ENCODE data around the gene NECTIN1.

Gene NECTIN1

DNA sequence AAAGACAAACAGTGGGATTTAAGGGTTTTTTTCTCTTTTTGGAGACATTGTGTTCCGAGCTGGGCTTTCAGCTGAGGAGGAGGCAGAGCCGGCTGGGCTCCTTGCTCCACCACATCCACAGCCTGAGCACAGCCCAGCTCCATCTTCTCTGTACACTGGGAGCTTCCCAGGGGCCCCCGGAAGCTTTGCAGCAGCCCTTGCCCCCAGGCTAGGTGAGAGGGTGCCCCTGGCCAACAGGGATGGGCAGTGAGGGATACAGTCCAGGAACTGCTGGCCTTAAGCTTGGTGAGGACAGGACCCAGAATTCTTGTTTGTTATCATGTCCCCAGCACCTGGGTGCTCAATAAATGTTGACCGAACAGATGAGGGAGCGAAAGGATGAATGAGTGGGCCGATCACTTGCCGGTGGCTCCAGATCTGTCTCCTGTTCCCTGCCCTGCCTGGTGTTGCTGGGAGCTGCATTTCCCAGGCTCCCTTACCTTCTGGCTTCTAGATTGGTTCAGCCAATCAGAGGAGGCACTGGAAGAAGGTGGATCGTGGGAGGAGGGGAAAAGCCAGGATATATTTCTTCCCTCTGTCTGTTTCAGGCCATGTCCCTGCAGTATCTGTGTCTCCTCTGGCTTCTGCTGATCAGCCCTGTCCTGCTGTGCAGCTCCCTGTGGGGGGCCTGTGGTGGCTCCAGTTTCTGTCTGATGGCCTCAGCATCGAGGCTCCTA is 26.5 kb upstream of the NECTIN1 start:
- no peak for DNase-seq (ENCODE audit: extremely low spot score, insufficient read length, low read depth)
- no peak for FAIRE-seq

DNA sequence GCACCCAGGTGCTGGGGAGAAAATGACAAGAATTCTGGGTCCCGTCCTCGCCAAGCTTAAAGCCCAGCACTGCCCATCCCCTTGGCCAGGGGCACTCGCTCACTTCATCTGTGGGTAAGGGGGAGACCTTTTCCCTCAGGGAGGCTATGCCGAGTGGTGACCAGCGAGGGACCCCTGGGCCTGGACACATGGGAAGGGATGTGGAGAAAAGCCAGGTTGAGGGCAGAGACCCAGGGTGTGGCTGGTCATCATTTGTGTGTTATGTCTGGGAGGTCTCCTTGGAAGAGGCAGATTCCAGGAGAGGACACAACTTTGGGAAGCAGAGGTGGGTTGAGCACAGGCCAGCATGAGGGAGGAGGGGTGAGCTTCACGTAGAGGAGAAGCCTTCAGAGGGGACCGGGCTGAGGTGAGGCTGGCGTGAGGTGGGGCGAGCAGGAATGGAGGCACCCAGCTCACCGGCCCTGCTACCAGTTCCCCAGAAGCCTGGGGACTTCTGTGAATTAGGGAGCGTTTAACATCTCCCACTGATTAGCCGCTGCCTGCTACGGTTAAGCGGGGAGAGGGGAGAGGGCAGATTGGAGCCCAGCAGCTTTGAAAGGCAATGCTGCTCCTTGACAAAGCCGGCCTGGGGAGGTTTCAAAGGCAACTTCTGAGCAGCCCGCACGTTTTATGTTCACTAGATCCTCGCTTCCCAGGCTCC is 25.8 kb upstream of the NECTIN1 start:
- no peak for FAIRE-seq
- no peak for DNase-seq (ENCODE audit: extremely low spot score, insufficient read length, low read depth)

DNA sequence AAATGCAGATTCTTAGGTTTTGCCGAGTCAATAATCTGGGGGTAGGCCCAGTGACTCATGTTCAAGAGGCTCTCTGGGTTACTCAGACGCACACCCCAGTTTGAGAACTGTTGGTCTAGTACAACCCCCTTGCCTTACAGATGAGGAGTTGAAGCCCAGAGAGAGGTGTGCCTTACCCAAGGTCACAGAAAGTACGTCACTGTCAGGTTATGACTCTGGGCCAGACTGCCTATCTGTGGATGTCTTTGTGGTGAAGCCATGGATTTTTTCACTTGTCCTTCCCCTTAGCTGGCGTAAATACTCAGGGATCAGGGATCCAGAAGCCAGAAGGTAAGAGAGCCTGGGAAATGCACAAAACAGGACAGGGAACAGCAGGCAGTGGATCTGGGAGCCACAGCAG is 25.2 kb upstream of the NECTIN1 start:
- DNase-seq (ENCODE audit: extremely low spot score, insufficient read length, low read depth): no peak

DNA sequence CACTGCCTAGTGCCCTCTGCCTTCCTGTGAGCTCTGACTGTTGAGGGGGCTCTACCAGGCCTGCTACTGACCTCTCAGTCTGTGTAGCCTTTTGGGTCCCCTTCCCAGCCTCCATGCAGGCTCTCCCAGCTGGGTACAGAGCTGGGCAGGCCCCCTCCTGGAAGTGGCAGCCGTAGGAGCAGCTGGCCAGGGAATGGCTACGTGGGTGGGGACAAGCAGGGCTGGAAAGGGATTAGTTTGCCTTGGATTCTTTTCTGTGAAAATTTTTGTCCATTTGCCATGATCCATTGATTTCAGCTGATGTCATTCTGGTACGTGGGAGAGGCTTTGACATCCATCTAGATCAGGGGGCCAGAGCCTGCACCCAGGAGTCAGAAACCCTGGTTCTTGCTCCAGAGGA is 23.9 kb upstream of the NECTIN1 start:
- DNase-seq (ENCODE audit: extremely low spot score, insufficient read length, low read depth): no peak
- no peak for FAIRE-seq

More for the DNA sequence above, 25.2 kb upstream of the NECTIN1 start:
- FAIRE-seq: no peak

DNA sequence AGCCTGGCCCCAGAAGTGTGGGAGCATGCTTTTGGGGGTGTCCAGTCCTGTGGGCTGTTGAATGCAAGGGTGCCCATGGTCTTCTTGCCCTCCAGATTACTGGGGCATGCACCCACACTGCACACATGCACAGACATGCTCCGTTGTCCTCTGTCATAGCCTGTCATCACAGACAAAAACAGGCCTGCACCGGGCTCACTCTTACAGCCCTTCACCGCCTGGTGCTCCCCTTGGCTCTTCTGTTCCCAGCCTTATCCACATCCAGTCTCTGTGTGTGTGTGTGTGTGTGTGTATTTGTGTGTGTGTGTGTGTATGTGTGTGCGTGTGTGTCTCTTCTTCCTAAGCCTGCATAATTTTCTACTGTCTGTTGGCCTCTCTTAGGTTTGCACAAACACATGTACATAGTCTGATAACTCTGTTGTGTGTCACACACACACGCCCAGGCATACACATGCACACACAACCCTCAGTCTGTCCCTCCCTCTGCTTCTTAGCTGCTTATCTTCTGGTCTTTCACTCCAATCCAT is 23.4 kb upstream of the NECTIN1 start:
- no peak for DNase-seq (ENCODE audit: extremely low spot score, insufficient read length, low read depth)
- peak; percentile 65 for FAIRE-seq

DNA sequence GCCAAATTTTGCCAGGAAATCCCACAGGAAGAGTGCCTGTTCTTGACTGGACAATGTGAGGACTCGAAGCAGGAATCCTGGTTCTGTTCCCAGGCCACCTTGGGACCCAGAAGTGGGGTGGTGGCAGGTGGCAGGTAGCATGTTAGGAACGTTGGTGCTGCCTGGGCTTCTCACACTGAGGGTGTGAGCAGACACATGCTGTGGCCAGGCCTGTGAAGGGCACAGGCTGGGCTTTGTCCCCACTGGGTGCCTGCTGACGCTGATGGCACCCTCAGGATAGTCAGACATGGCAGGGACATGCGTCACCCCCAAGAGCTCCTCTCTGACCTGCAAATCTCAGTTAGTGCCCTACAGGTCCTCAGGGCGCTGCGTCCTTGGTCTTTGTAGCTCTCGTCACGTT is 21.1 kb upstream of the NECTIN1 start:
- DNase-seq (ENCODE audit: extremely low spot score, insufficient read length, low read depth): no peak
- no peak for FAIRE-seq

DNA sequence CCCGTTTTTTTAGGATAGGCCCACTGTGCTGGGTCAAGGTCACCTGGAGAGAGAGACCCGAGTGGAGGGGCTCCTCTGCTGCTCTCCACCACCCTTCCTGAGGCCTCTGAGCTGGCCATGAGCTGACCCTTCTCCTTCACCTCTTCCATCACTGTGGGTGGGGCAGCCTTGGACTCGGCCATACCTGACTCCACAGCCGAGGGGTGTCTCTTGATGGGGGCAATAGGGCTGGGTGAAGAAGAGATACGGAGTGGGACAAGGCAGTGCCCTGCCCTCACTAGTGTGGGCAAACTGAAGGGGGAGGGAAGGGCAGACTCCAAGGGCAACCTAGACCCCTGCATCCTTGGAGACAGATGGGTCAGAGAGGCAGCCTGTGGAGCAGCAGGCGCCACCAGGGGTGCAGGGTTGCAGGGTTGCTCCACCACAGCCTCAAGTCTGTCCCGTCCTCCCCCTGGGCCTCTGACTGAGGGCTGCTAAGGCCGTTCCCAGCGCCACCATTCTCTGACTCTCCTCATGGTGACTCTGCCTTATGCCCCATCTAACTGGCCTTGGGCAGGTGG is 20.1 kb upstream of the NECTIN1 start:
- no peak for DNase-seq (ENCODE audit: extremely low spot score, insufficient read length, low read depth)
- no peak for FAIRE-seq

DNA sequence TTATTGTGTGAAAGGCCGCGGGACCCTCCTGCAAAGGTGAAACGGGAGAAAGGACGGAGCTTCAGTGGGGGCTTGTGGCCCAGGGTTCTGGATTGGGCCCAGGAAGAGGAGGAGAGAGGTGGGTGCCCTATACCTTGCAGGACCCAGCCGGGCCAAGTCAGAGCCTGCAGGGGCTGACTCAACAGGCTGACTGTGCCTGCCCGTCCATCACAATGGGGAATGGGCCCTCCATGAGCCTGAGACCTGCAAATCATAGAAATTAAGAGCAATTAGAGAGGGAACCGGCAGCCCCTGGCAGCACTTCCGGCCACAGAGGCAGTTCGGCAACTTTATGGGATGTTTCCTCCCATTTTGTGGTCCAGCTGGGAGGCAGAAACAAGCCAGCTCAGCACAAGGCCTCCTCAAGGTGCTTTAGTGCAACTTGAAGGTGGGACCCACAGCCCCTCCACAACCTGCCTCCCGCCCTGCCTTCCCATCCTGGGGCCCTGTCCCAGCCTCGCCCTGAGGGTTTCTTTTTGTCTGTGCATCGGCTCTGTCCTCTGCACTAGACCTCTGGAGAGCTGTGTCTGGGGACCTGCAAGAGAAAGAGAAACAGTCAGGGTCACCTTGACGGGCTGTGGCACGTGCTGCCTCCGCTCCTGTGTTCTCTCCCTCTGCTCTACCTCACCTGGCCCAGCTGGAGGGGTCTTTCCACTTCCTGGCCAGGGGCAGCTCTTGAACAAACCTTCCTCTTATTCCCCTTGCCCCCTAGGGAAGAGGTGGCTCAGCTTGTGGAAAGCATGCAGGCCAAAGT is 19.1 kb upstream of the NECTIN1 start:
- DNase-seq (ENCODE audit: extremely low spot score, insufficient read length, low read depth) (no peak), FAIRE-seq (no peak)

DNA sequence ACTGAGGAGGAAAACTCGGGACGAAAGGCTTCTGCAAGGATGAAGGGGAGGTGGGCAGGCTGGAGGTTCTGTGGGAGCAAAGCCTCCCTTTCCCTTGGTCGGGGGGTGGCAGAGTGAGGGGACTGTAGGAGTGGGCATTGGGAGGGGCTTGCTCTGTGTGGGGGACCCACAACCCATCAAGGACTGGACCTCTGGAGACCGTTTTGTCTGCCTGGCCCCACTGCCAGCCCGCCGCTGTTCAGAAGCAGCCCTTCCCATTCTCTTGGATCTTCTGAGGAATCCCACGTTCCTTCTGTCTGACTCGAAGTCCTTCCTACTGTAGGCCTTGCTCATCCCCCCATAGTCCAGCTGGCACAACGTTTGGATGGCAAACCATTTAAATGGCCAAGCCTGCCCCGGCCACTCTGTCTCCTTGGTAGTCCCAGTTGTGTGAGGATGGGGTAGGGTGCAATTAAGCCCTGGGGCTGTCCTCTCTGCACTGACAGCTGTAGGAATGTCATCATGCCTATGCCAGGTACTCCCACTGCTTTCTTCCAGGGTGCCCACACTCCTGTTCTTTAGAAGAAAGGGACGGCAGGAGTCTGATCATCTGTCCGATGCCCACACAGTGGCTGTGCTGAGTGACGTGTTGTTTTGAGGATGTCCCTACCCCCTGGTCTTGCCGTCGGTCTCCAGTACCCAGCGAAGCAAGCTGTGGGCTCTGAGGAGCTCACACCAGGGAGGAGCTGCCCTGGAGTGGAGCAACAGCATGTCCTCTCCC is 17.0 kb upstream of the NECTIN1 start:
- FAIRE-seq (no peak), DNase-seq (ENCODE audit: extremely low spot score, insufficient read length, low read depth) (no peak)

DNA sequence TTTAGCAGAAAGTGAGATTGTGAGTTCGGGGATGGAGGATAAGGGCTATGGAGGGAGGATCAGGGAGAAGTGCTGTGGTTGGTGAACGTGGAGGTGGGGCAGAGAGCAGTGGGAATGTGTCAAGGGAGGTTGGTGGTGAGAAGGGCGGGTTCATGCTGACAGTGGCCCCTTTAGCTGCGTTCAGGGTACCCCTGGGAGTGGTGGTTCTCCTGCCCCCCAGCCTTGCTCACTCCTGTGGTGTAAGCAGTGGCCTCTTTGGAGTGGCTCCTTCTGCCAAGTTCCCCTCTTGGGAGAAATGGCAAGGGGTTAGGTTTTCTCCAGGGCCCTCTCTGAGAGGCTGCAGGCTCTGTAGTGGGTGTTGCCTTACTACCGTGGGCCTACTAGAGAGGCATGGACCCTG is 16.1 kb upstream of the NECTIN1 start:
- FAIRE-seq (no peak), DNase-seq (ENCODE audit: extremely low spot score, insufficient read length, low read depth) (no peak)

DNA sequence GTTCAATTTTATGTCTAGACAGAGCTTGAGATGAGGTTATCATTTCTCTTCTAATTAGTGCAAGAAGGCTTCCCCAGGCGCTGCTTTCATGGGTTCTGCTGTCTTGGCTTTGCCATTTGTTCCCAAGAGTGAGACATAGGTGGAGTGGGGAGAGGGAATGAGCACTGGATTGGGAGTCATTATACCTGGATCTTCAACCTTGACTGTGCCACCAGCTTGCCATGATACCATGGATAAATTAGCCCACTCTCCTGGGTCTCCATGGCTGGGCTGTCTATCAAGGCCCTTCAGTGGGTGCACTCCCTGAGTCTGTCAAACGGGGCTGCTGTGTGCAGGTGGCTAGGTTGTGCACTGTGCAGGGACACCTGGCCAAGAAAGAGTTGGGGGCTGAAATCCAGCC is 15.6 kb upstream of the NECTIN1 start:
- DNase-seq (ENCODE audit: extremely low spot score, insufficient read length, low read depth): no peak
- FAIRE-seq: no peak

DNA sequence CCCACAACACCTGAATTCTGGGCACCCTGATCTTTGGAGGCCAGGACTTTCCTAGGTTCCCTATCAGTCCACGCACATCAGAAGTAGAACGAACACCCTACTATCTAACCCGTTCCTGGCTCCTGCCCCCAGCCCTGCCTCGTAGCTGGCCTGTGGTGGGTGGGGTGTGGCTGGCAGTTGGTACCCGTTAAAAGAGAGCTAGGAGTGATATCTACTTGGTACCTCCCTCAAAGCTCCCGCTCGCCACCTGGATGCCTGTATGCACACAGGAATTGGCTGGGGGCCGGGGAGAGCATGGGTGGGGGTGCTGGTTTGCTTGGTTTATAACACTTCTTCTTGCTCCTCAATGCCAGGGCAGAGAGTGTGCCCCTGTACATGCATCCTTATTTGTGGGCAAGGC is 14.0 kb upstream of the NECTIN1 start:
- no peak for FAIRE-seq
- no peak for DNase-seq (ENCODE audit: extremely low spot score, insufficient read length, low read depth)

DNA sequence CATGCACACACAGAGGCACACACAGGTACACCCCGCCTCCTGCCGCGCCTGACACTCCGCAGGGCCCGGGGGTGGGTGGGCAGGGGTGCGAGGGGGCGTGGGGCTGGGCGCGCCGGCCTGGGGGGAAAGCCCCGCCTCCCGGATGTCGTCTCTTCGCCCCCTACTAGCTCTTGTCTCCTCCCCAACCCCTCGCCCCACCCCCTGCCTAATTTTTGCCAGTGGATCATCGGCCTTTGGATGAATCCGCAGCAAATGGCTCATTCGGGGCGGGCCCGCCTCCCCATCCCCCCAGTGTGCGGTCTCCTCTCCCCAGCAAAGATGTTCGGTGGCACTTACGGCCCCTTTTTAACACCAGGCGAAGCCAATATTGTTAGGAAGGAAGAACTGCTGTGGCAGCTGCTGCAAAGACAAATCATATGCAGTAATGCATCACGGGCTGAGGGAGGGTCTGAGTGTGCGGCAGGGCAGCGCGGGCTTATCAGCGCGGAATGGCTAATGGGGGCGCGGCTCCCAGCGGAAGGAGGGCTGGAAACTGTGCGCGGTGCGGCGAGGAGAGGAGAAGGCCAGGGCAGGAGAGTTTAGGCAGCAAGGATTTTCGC is 13.4 kb upstream of the NECTIN1 start:
- no peak for FAIRE-seq

DNA sequence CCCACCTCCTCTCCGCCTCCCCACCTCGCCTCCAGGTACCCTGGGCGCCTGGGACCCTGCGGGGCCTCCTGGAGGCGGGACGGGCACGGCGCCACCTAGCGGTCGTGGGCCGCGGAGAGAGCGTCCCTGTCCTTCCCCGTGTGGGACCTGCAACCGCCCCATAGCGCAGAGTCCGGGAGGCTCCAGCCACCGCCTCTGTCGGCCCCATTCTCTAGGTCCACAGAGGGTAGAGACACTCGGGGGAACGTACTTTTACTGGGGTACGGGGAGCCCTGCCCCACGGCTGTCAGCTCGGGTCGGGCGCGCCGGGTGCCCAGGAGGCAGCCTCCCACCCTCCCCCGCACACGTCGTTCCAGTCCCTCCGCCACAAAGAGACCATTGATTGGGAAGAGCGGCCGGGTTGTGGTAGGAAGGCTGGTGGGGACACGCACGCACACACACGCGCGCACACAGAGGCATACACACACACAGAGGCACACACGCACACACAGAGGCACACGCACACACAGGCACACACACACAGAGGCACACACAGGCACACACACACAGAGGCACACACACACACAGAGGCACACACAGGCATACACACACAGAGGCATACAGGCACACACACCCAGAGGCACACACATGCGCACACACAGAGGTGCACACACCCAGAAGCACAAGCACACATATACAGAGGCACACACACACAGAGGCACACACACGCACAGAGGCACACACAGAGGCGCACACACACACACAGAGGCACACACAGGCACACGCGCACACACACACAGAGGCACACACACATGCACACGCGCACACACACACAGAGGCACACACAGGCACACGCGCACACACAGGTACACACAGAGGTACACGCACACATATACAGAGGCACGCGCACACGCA is 12.6 kb upstream of the NECTIN1 start:
- DNase-seq (ENCODE audit: extremely low spot score, insufficient read length, low read depth): peak; percentile 56
- no peak for FAIRE-seq

More for the DNA sequence above, 13.4 kb upstream of the NECTIN1 start:
- no peak for DNase-seq (ENCODE audit: extremely low spot score, insufficient read length, low read depth)

DNA sequence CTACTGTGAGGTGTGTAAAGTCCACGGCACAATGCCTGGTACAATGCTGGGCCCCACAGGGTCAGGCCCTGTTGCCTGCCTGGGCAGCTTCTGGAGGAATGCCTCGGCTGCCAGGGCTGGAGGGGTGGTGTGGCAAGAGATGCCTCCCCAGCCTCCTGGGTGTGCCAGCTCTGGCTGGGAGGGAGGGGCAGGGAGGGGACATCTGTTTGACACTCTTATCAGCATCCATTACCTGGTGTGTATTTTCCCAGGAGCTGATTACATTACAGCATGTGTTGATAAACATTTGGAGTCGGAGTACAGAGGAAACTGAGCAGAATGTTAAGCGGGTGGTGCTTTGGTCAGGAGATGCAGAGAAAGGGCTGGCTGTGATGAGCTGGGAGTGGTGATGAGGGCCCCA is 11.0 kb upstream of the NECTIN1 start:
- DNase-seq (ENCODE audit: extremely low spot score, insufficient read length, low read depth): no peak
- FAIRE-seq: no peak

DNA sequence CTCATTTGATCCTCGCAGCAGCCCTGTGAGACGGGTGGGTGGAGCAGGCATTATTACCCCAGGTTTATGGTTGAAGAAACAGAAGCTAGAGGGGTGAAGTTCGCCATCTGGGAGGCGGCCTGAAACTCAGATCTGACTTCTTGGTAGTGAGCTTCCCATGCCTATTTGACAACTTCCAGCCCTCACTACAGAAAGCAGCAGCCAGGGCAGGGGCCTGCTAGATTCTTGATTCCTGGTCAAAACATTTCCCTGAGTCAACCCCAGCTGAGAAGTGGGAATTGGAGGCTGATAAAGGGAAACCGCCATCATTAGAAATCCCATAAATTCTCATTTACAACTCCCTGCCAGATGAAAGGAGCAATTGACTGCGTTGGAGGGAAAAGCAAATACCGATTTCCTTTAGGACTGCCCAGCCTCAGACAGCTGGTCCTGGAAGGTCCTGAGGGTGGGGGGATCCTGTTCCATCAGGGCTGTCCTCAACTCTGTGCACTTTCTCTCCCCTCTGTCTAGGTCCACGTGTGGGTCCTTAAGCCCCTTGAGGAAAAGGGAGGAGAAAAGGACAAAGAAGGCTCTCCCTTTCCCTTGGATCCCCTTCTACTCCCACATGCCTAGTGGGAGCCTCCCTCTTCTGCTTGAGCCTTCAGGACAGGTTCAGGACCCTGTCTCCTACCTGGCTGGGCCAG is 10.2 kb upstream of the NECTIN1 start:
- FAIRE-seq: no peak
- DNase-seq (ENCODE audit: extremely low spot score, insufficient read length, low read depth): no peak

DNA sequence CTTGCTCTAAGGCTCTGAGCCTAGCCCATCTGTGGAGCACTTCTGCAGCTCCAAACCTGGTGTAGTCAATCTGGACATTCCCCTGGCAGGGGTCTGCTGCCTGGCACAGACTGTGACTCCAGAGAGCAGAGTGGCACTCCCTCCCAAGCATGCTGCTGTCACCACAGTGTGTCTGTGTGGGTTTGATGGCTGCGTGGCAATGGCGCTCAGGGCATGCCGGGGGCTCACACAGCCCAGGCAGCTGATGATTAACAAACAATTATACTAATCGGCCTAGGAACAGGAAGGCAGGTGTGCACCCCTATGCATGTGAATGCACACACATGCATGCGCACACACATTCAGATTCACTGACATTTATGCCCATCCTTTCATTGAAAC is 9.0 kb upstream of the NECTIN1 start:
- DNase-seq (ENCODE audit: extremely low spot score, insufficient read length, low read depth) (no peak), FAIRE-seq (no peak)

Data from GM18507 (cell line).